Measurements from ENCODE around the gene PAPPA. TPM values are rescaled to one million over a fixed set of nuclear protein-coding genes. Genes with fewer than 3 reads are reported as not detected.

The PAPPA gene
- total and polyA plus RNA-seq, 2 experiments from 2014 or later: 0.76 to 0.80 TPM

- Histone ChIP-seq H3K27me3 (no peaks in the 10 kb centered on the region), H3K4me1 (ENCODE audit: low read depth) (peaks cover 8% of the 10 kb centered on the region), H3K27ac (no peak overlapping the region), H3K9me3 (ENCODE audit: low read depth) (no peaks in the 10 kb centered on the region), H3K36me3 (no peaks in the 10 kb centered on the region), H3K4me3 (no peak overlapping the region)
- DNase-seq (ENCODE audit: low read depth in 1 of 2, low spot score in 1 of 2): no peak
- no peak for TF ChIP-seq CTCF (IDR thresholded peaks at IDR 0.05; ENCODE audit: low read depth, low read length)
Observed at GRCh38 chr9:116404228-116404627, 250.6 kb downstream of the PAPPA start.

- Histone ChIP-seq H3K27me3 (no peaks in the 10 kb centered on the region), H3K4me1 (ENCODE audit: low read depth) (peaks cover 8% of the 10 kb centered on the region), H3K4me3 (no peak overlapping the region), H3K36me3 (no peaks in the 10 kb centered on the region), H3K9me3 (ENCODE audit: low read depth) (no peaks in the 10 kb centered on the region), H3K27ac (no peak overlapping the region)
- TF ChIP-seq CTCF (IDR thresholded peaks at IDR 0.05; ENCODE audit: low read depth, low read length): no peak
- DNase-seq (ENCODE audit: low read depth in 1 of 2, low spot score in 1 of 2): no peak
Observed at GRCh38 chr9:116405321-116405720, 251.7 kb downstream of the PAPPA start.

DNA sequence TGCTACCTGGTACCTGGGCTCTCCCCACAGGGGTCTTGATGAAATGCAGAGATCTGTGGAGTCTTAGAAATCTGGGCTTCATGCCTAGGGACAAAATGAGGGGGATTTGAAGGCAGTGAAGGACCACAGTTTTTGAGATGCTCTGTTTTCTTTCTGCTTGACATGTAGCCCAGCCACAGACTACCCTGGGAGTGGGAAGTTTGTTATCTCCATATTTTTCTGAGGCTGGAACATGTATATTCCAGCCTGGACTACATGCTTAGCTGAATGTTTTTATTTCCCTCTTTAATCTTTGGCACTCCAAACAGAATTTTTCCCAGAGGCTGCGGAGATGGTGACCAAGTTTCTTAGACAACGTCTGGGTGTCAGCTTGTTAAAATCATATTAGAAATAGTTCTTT lies 252.9 kb downstream of the PAPPA start:
- no peaks in the 10 kb centered on the region for H3K27me3 ChIP-seq
- no peak overlapping the region for H3K27ac ChIP-seq
- H3K9me3 ChIP-seq (ENCODE audit: low read depth): no peaks in the 10 kb centered on the region
- no peaks in the 10 kb centered on the region for H3K36me3 ChIP-seq
- peaks cover 2% of the 10 kb centered on the region for H3K4me1 ChIP-seq (ENCODE audit: low read depth)
- TF ChIP-seq CTCF (IDR thresholded peaks at IDR 0.05; ENCODE audit: low read depth, low read length): no peak
- no peak overlapping the region for H3K4me3 ChIP-seq
- DNase-seq (ENCODE audit: low read depth in 1 of 2, low spot score in 1 of 2): no peak

GRCh38 chr9:116409129-116409528 lies 255.5 kb downstream of the PAPPA start:
- Histone ChIP-seq H3K4me3 (no peak overlapping the region), H3K4me1 (ENCODE audit: low read depth) (no peaks in the 10 kb centered on the region), H3K36me3 (no peaks in the 10 kb centered on the region), H3K9me3 (ENCODE audit: low read depth) (no peaks in the 10 kb centered on the region), H3K27ac (no peak overlapping the region), H3K27me3 (no peaks in the 10 kb centered on the region)
- TF ChIP-seq CTCF (IDR thresholded peaks at IDR 0.05; ENCODE audit: low read depth, low read length): no peak
- no peak for DNase-seq (ENCODE audit: low read depth in 1 of 2, low spot score in 1 of 2)

DNA sequence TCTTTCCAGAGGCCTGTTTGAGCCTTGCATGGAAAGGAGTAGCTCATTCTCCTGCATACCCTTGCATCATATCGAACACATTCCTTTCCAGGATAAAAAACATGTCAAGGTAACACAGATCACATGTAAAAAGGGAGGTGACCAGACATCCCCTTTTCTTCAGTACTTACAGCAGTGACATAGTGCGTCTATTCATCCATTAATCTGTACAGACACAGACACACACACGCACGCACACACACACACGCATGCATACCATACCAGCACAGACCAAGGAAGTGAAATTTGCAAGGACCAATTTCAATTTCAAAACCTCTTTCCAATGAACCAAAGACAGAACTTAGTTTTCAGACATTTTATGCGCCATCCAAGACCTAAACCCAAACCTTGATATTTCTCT lies 256.0 kb downstream of the PAPPA start:
- TF ChIP-seq CTCF (IDR thresholded peaks at IDR 0.05; ENCODE audit: low read depth, low read length): no peak
- DNase-seq (ENCODE audit: low read depth in 1 of 2, low spot score in 1 of 2): no peak
- Histone ChIP-seq H3K36me3 (no peaks in the 10 kb centered on the region), H3K4me1 (ENCODE audit: low read depth) (no peaks in the 10 kb centered on the region), H3K9me3 (ENCODE audit: low read depth) (no peaks in the 10 kb centered on the region), H3K27me3 (no peaks in the 10 kb centered on the region), H3K4me3 (no peak overlapping the region), H3K27ac (no peak overlapping the region)

DNA sequence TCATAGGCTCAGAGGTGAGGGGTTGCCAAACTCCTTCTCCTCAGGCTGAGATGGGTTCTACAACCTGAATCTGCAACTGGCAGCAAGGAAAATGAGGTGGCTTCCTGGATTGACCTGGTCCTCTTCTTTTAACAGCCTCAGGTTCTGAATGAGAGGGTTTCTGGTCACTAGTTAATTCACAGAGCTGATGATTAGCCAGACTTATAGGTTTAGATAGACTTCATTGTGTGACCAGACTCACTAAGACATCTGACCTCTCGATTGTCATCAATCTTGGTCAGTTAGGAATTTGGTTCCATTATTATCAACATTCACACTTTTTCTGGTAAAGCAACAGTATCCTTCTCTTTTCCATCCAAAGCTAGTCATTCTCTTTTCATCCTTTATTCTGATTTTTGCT lies 257.9 kb downstream of the PAPPA start:
- no peak for DNase-seq (ENCODE audit: low read depth in 1 of 2, low spot score in 1 of 2)
- no peaks in the 10 kb centered on the region for H3K36me3 ChIP-seq
- no peaks in the 10 kb centered on the region for H3K4me1 ChIP-seq (ENCODE audit: low read depth)
- H3K4me3 ChIP-seq: no peak overlapping the region
- H3K9me3 ChIP-seq (ENCODE audit: low read depth): no peaks in the 10 kb centered on the region
- H3K27ac ChIP-seq: no peak overlapping the region
- no peaks in the 10 kb centered on the region for H3K27me3 ChIP-seq
- no peak for TF ChIP-seq CTCF (IDR thresholded peaks at IDR 0.05; ENCODE audit: low read depth, low read length)
